SK-N-MC (cell line): Measurements from ENCODE around the gene BANP.
"Not testable (repeated sequence)": the region's sequence is repeated elsewhere in the genome, so short reads cannot be mapped to it uniquely, and the experiment has no call there.

ENCODE experiments used
- EZH2 ChIP-seq: fragments of 200-600 bp; sonication (generic); IDR thresholded peaks from one replicate; pipeline ENCODE4 v1.6.1; 2017; ENCODE audit warnings: antibody characterized with exemption
- POLR2AphosphoS5 ChIP-seq: IDR thresholded peaks from 2 replicates; pipeline ENCODE4 v1.6.1; 2012; ENCODE audit warnings: mild to moderate bottlenecking, low read depth, low read length, borderline replicate concordance

DNA sequence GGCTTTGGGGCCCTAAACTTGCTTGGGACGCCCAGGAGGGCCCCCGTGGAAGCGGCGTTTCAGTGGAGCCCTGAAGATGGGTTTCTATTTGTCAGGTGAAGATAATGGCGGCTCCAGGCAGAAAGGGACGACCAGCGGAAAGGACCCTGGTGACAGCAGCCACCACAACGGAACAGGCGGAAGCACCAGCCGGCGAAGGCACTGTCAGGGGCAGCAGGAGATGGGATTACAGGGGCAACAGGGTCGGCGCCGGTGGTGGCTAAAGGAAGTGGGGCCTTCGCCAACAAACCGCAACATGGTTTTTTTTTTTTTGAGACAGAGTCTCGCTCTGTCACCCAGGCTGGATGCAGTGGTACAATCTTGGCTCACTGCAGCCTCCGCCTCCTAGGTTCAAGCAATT lies 38.5 kb upstream of the BANP start:
- TF ChIP-seq EZH2, POLR2AphosphoS5: not testable (repeated sequence)
